DMS153 (cell line): ENCODE results near the gene SLC15A3.

Source experiments
- DNase-seq: peaks from one replicate; lab custom pipeline; 2025; lab: John Stamatoyannopoulos, UW

SLC15A3 gene

GRCh38 chr11:60945295-60945667 lies 6.7 kb downstream of the SLC15A3 start:
- DNase-seq: no peak

- no peak for DNase-seq
Measured at GRCh38 chr11:60944490-60945294, 7.3 kb downstream of the SLC15A3 start.

- DNase-seq: peak; percentile 97
Measured at GRCh38 chr11:60942970-60943565, 8.9 kb downstream of the SLC15A3 start.

GRCh38 chr11:60942219-60942618 lies 9.8 kb downstream of the SLC15A3 start:
- DNase-seq: peak; percentile 47

- DNase-seq: no peak
Measured at GRCh38 chr11:60941371-60942119, 10.4 kb downstream of the SLC15A3 start.

- DNase-seq: no peak
Measured at GRCh38 chr11:60939855-60940254, 12.1 kb downstream of the SLC15A3 start.

- DNase-seq: no peak
Measured at GRCh38 chr11:60939301-60939700, 12.7 kb downstream of the SLC15A3 start.

- no peak for DNase-seq
Measured at GRCh38 chr11:60938500-60938899, 13.5 kb downstream of the SLC15A3 start.

GRCh38 chr11:60937811-60938210 lies 14.2 kb downstream of the SLC15A3 start:
- no peak for DNase-seq

GRCh38 chr11:60937144-60937527 lies 14.8 kb downstream of the SLC15A3 start:
- DNase-seq: no peak

GRCh38 chr11:60936467-60937143 lies 15.4 kb downstream of the SLC15A3 start:
- DNase-seq: no peak

GRCh38 chr11:60935676-60936442 lies 16.1 kb downstream of the SLC15A3 start:
- no peak for DNase-seq

GRCh38 chr11:60934790-60935605 lies 17.0 kb downstream of the SLC15A3 start:
- DNase-seq: no peak

GRCh38 chr11:60934124-60934789 lies 17.7 kb downstream of the SLC15A3 start:
- no peak for DNase-seq

GRCh38 chr11:60933416-60934123 lies 18.4 kb downstream of the SLC15A3 start:
- no peak for DNase-seq

GRCh38 chr11:60932605-60933356 lies 19.2 kb downstream of the SLC15A3 start:
- no peak for DNase-seq

- no peak for DNase-seq
Measured at GRCh38 chr11:60931917-60932316, 20.1 kb downstream of the SLC15A3 start.

- no peak for DNase-seq
Measured at GRCh38 chr11:60930394-60930793, 21.6 kb downstream of the SLC15A3 start.

GRCh38 chr11:60929764-60930163 lies 22.2 kb downstream of the SLC15A3 start:
- DNase-seq: no peak
